ENCODE data around the gene PTPN21.

Gene PTPN21

DNA sequence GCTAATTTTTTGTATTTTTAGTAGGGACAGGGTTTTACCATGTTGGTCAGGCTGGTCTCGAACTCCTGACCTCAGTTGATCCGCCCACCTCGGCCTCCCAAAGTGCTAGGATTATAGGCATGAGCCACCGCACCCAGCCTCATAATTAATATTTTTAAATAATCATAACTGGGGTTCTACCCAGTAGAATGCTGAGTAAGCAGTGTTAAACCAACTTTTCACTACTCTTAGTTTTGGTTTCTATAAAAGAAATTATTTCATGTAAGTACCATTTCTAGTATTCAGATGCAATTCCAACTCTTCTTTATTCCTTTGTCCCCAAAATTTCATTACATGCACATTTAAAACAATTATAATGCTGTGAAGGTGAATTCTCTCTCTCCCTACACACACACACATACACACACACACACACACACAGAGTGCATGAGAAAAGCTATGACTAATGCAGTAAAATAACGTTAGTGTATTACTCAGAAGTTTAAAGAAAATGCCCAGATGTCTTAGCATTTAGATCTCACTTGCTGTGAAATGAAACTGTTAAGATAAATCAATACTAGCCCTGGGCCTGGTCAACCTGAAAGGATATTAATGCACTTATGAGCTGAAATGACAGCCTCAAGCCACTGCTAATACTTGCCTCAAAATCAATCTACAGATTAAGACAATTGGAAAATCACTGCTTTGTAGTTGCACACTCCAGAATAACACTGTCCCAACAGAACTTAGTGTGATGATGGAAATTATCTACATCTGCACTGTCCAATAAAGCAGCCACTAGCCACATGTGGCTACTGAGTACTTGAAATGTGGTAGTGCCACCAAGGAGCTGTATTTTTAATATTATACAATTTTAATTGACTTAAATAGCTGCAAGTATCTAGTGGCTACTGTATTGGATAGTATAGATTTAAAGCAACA is 36.0 kb downstream of the PTPN21 start:
- DNase-seq (ENCODE audit: low read depth, low spot score), result no peak
- no peak overlapping the region for H3K4me3 ChIP-seq (ENCODE audit: low read length)

DNA sequence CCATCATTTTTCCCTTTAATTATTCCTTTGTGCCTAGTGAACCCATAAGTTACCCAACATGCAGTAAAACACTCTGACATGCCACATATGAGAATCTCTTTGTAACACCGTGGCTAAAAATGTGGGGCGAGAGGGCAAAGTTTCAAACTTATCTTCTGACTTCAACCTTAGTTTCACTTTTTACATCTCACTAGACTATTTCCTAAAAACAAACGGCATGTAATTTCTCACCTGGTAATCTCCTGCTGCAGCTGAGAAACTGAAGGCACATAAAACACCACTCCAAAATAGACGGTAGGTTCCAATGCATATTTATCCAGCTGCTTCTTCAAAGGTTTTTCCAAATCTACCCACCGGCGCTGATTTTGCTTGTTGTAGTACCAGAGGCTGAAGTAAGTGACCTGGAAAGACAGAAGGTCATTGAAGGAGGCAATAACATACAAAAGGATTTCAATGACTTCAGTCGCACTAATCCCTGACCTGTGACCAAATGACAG is 37.9 kb downstream of the PTPN21 start:
- H3K4me3 ChIP-seq (ENCODE audit: low read length), result no peak overlapping the region
- no peak for DNase-seq (ENCODE audit: low read depth, low spot score)

DNA sequence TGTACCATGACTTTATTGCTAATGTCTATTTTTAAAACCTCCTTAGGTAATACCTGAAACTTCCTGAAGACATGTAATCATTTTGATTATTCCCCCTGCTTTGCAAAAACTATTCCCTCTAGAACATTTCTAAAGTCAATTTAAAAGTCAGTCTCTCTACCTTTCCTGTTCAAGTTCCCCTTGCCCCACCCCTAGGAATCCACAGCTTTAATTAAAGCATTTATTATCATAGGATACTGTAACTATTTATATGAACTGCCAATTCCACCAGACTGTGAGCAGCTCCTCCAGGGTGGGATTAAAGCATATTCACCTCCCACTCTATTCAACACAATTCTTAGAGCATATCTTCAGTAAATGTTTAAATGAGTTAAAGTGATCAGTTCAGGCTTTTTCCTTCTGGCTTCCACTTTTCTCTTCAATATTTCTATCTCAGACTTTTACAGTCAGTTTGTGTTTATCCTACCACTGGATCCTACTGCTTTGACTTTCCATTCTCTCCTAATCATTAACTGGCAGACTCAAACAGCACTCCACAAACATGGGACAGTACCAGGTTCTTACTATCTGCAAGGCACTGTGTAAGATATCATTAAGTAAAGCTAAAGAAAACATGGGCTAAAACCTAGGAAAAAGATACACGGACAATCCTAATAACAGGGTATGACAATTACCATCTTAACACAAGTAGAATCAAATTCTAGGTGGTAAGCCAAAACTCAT is 39.1 kb downstream of the PTPN21 start:
- H3K4me3 ChIP-seq (ENCODE audit: low read length), result no peak overlapping the region
- no peak for DNase-seq (ENCODE audit: low read depth, low spot score)

DNA sequence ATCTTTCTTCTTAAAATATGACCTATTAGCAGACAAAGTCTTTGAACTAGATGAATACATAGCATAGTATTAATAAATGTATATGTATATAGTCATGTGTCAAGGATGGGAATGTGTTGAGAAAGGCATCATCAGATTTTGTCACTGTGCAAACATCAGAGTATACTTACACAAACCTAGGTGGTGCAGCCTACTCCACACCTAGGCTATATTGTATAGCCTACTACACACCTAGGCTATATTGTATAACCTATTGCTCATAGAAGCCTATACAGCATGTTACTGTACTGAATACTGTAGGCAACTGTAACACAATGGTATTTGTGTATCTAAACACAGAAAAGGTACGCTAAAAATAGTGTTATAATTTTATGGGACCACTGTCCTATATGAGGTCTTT is 47.6 kb downstream of the PTPN21 start:
- no peak for DNase-seq (ENCODE audit: low read depth, low spot score)
- H3K4me3 ChIP-seq (ENCODE audit: low read length), result no peak overlapping the region

DNA sequence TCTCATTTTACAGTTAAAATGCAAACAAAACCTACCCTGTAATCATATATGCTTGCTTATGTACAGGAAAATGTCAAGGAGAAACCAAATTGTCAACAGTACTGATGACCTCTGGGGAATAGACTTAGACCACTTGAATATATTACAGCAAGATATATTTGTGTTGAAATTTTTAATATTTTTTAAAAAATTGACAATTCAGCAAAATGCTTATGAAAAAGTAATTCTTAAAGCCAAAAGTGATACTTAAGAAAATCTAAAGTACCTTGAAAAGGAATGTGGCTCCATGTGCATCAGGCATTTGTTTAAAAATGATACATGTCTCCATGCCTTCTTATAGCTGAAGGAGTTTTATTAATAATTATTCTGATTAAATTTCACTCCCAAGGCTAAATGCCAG is 49.2 kb downstream of the PTPN21 start:
- DNase-seq (ENCODE audit: low read depth, low spot score), result no peak
- H3K4me3 ChIP-seq (ENCODE audit: low read length), result no peak overlapping the region

DNA sequence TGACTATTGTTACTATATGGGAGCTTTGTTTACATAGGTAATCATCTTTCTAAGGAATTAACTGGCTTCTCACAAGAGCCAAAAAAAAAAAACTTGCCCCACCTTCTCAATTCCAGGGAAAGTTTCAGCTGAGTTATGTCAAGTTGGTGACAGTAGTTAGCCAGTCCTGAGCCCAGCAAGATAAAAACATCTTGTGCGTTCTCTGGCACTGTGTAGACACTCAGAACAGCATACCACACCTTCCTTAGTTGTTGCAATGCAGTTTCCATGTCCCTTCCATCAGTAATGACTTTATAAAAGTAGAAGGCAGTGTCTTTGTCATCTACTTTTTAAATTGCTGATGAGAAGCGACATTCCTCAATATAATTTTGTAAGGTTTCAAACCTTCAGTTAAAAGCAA is 50.2 kb downstream of the PTPN21 start:
- no peak for DNase-seq (ENCODE audit: low read depth, low spot score)
- H3K4me3 ChIP-seq (ENCODE audit: low read length), result no peak overlapping the region

DNA sequence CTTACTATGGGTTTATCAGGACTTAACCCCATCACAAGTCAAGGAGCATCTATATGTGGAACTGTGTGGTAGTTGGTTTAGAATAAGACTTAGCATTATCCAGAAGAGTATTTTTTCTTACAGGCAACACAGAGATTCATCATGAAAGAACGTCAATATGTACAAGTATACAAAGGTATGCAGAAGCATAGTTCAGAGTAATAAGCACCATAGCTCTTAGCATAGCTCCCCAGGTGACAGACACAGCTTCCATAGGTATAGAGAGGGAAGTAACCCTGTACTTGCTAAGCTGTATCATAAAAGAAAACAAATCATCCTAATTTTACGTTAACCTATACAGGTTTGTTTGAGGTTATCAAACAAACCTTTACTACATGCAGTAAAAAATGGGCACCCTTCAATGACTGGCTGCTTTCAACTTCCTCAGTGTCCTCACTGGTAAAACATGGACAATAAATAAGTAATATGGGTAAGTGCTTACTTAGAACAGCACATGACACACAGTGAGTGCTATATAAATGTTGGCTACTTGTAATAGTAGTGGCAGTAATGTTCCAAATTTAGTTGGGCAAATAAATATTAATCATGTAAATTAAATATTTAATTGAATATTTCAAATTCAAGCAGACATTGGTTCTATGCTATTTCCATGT is 50.9 kb downstream of the PTPN21 start:
- no peak for DNase-seq (ENCODE audit: low read depth, low spot score)
- no peak overlapping the region for H3K4me3 ChIP-seq (ENCODE audit: low read length)

DNA sequence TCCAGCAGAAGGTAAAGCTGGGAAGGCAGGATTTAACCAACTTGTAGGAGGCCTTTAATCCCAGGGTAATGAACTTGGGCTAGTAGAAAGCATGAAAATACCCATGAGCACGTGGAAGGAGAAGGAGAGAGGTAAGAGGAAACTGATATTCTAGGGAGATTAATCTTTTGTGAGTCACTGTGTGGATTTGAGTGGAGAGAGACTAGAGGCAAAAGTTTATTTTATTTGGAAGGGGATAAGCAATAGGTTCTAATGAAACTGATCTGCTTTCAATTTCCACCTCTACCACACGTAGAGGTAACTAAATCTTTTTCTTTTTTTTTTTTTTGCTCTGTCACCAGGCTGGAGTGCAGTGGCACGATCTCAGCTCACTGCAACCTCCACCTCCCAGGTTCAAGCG is 52.1 kb downstream of the PTPN21 start:
- no peak overlapping the region for H3K4me3 ChIP-seq (ENCODE audit: low read length)
- DNase-seq (ENCODE audit: low read depth, low spot score), result no peak

DNA sequence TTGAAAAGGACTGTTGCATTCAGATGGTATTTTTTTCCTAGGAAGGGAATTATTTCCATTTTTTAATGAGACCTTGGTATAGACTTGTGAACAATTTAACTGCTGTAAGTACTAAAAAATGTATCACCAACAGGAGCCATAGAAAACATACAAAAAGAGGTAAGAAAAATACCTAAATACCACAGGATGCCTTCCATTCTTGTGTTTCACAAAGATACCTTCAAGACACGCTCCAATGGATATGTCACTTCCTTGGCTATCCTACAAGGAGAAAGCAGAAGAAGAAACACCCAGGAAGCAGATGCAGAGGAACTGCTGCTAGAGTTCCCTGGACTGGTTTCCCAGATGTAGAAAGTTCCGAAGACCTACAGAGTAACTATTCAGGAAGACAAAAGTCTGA is 54.2 kb downstream of the PTPN21 start:
- DNase-seq (ENCODE audit: low read depth, low spot score), result no peak

DNA sequence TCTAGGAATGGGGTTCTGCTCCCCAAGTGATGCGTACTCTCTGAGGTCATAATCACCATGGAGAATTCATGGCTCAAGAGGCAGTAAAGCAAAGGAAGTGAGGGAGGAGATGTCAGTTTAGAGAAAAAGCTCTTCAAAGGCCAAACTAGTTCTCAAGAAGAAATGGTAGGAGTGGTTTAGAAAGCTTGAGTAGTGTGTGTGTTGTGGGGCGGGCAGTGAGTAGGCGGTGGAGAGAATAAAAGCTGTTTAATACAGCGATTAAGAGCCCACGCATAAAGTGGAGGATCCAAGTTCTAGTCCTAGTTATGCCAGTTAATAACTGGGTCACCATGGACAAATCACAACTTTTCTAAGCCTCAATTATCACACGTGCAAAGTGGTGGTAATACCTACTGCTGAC is 55.6 kb downstream of the PTPN21 start:
- DNase-seq (ENCODE audit: low read depth, low spot score), result no peak
- H3K4me3 ChIP-seq (ENCODE audit: low read length), result no peak overlapping the region

More for the DNA sequence above, 54.2 kb downstream of the PTPN21 start:
- no peak overlapping the region for H3K4me3 ChIP-seq (ENCODE audit: low read length)

DNA sequence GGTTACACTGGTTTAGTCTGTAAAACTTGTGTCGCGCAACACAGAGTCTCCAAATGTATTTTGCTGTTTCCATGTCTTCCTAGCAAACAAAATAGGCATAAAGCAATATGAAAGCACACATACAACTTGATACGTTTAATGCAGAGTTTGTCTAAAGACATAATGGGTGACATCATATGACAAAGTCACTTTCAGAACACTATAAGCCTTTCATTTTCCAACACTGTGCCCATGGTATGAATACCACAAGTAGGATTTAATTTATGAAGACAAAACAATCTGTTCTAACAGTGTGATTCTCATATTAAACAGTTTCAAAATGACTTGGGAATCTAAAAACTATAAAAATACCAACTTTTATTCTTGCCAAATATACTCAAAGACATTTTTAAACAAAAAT is 58.4 kb downstream of the PTPN21 start:
- DNase-seq (ENCODE audit: low read depth, low spot score), result no peak
- H3K4me3 ChIP-seq (ENCODE audit: low read length), result no peak overlapping the region

DNA sequence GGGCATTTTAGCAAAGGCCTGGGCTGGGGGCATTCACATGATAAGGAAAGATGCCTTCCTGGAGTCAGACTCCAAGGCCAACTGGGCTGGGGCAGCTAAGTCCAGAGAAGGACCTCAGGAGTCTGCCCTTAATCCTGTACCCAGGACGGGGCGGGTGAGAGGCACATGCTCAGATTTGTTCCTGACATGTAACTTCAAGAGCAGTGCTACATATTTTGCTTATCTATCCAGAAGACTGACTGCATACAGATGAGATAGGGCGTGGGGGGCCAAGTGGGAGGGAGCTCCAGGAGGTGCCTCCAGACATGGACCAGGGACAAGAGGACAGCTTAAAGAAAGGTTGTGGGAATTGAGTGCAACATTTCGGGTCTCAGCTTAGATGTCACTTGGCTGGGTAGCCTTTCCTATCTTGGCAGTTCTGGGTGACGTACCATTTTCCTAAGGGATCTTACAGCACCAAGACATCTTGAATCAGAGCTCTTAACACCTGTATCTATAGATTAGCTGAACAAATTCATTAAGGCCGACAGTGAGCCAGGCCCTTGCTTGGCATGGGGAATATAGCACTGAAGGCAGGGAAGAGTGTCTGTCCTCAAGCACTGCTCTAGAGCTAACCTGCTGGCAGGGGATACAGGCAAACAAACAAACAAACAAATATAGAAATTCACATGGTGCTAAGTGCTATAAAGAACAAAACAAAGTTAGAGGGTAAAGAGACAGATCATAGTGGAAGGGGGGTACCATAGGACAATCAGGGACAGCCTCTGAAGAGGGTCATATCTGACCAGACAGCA is 61.2 kb downstream of the PTPN21 start:
- no peak for DNase-seq (ENCODE audit: low read depth, low spot score)
- H3K4me3 ChIP-seq (ENCODE audit: low read length), result no peak overlapping the region

DNA sequence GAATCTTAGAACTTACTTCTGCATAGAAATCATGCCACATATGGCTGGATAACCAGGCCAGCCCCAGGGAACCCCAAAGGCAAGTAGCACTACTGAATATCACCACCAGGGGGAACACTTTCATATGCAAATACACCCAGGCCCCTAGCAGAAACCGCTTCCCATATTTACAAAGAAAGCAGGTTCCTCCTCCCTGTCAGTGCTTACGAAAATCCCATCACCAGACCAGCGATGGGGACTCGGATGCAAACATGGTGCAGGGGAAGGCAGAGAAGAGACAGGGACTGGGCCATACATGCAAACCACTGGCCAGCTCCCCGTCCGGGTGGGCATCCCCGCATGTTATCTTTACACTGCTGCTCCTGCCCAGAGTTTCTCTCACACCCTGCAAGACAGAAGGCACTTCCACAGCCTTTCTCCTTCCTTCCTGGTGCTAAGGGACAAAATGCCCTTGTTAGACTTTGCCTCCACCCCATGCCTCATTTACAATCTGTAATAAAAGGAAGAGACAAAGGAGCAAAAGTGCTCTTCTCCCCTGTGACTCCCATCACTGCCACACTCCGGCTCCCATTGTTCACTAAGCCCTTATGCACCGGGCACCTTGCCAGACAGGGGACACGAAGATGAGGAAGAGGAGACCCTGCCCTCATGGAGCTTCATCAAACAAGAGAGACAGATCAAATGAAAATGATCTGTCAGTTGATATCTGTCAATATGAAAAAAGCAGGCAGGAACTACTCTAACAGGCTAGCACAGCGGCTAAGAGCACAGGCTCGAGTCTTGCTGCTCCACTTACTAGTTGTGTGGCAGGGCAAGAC is 62.3 kb downstream of the PTPN21 start:
- H3K4me3 ChIP-seq (ENCODE audit: low read length), result no peak overlapping the region
- peak; percentile 74 for DNase-seq (ENCODE audit: low read depth, low spot score)

DNA sequence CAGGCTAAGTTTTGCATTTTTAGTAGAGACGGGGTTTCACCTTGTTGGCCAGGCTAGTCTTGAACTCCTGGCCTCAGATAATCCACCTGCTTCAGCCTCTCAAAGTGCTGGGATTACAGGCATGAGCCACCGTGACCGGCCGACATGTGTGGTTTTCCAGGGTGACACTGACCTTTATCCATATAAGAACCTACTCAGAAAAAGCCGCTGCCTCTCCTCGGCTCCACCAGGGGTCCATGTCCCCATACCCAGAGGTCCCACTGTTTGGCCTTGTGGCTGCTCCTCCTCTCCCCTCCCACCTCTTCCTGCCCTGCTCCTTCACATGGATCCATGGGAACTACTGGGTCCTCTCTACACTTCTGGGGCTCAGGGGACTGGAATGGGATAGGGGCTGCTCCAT is 64.6 kb downstream of the PTPN21 start:
- DNase-seq (ENCODE audit: low read depth, low spot score), result no peak
- H3K4me3 ChIP-seq (ENCODE audit: low read length), result no peak overlapping the region

DNA sequence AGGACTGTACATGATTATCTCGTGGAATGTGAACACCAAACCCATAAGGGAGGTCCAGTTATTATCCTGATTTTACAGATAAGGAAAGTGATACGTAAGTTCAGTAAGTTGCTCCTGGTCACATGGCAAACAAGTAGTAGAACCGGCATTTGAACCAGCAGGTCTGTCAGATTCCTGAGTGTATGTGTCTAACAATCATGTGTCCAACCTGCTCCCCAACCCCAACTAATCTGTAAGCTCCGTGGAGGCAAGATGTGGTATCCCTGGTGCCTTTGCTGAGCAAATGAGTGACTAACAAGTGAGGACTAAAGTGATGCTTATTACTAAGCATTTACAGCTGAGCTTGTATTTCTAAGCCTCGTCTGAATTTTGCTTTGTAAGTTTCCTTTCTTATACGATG is 65.9 kb downstream of the PTPN21 start:
- no peak for DNase-seq (ENCODE audit: low read depth, low spot score)
- no peak overlapping the region for H3K4me3 ChIP-seq (ENCODE audit: low read length)

DNA sequence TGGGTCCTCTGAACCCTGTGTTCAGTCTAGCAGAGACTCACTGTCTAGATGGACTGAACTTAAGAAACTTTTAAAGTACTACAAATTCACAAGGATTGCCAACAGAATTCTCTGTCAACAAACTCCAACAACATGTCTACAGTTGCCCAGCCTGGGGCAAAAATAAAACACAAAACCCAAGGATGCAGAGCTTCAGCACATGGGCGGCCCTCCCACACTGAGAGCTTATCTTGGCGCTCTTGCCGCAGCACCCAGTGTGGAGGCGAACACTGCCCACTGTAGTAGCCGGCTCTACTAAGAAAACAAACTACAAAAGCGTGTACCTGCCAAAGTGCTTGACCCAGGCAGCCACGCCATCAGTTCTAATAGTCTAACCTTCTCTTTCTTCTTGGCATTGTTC is 66.7 kb downstream of the PTPN21 start:
- H3K4me3 ChIP-seq (ENCODE audit: low read length), result no peak overlapping the region
- DNase-seq (ENCODE audit: low read depth, low spot score), result no peak

DNA sequence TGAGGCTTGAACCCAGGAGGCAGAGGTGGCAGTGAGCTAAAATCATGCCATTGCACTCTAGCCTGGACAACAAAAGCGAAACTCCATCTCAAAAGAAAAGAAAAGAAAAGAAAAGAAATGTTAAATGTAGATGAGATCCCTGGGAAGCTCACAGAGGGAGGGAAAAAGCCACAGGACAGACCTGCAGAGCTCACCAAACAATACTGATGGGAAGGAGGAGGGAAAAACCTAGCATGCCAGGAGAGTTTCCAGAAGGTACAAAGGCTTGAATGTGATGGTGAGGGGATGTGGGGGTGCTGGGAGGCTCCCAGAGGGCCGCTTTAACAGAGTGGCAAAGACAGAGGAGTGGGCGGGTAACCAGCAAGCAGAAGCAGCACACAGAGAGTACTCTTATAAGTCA is 72.3 kb downstream of the PTPN21 start:
- DNase-seq (ENCODE audit: low read depth, low spot score), result no peak
- no peak overlapping the region for H3K4me3 ChIP-seq (ENCODE audit: low read length)

DNA sequence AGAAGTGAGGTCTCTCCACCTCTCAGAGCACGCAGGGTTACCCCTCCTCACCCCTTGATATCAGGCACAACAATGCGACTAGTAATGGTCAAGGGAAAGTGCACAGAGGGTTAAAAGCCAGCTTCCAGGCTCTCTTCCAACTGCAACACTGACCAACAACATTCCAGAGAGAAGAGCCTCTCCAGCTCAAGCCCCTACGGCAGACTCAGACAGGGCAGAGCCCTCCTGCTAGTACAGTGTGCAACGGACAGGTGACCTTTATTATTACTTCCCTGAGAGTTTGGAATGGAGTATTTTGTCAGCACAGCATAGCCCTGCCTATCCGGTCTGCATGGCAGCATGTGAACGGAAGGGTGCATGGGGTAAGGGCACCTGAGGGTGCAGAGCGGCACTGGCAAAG is 73.0 kb downstream of the PTPN21 start:
- H3K4me3 ChIP-seq (ENCODE audit: low read length), result no peak overlapping the region
- no peak for DNase-seq (ENCODE audit: low read depth, low spot score)

Measured in Jurkat, Clone E6-1 (cell line).